OCI-LY1 (cell line): Measurements from ENCODE around the gene AMIGO3.
"Not testable (repeated sequence)": the region's sequence is repeated elsewhere in the genome, so short reads cannot be mapped to it uniquely, and the experiment has no call there.

Experiments used
- CTCF ChIP-seq: fragments of 200-600 bp; sonication (generic), shearing (Covaris generic); IDR thresholded peaks from 2 replicates; pipeline ENCODE4 v1.5.1; 2017; ENCODE audit warnings: mild to moderate bottlenecking, antibody characterized with exemption, low read length, moderate library complexity, mixed read lengths
- EZH2 ChIP-seq: fragments of 200-600 bp; sonication (generic), shearing (Covaris generic); IDR thresholded peaks from 2 replicates; pipeline ENCODE4 v1.8.0; 2017; ENCODE audit warnings: borderline replicate concordance, mixed run types, mild to moderate bottlenecking, antibody characterized with exemption, low read length, moderate library complexity, mixed read lengths

- not testable (repeated sequence) for TF ChIP-seq CTCF, EZH2
Measured at GRCh38 chr3:49694409-49695070, 24.9 kb downstream of the AMIGO3 start.
